IPS DF 6.9 (cell line): Measurements from ENCODE around the gene SLBP.

ENCODE experiments used
- DNase-seq: peaks from one replicate; pipeline ENCODE4 v3.0.0-alpha.2; 2013; ENCODE audit warnings: low read depth, low spot score
- H3K27ac ChIP-seq: one replicate; pipeline ENCODE4 v1.5.1; 2013; ENCODE audit warnings: low read length, control low read depth
- H3K27me3 ChIP-seq: 2 replicates; pipeline ENCODE4 v1.6.1; 2013; ENCODE audit warnings: mild to moderate bottlenecking, low read length; ENCODE audit not compliant: control insufficient read depth, insufficient read depth
- H3K36me3 ChIP-seq: 2 replicates; pipeline ENCODE4 v1.6.1; 2013; ENCODE audit warnings: low read length; ENCODE audit not compliant: control insufficient read depth, insufficient read depth
- H3K4me1 ChIP-seq: 2 replicates; pipeline ENCODE4 v1.6.1; 2013; ENCODE audit warnings: low read length; ENCODE audit not compliant: control insufficient read depth, insufficient read depth
- H3K4me3 ChIP-seq: 2 replicates; pipeline ENCODE4 v1.5.1; 2013; ENCODE audit warnings: mild to moderate bottlenecking, low read length
- H3K9me3 ChIP-seq: 2 replicates; pipeline ENCODE4 v1.6.1; 2013; ENCODE audit warnings: low read length, inconsistent platforms; ENCODE audit not compliant: control insufficient read depth, insufficient read depth
- WGBS: extraction: QIAGEN DNeasy Blood & Tissue Kit; methylation state at CpG from one replicate; pipeline ENCODE4 v1.1.7; 2013; ENCODE audit warnings: mixed read lengths, missing lambda C conversion rate; ENCODE audit not compliant: insufficient read length, insufficient coverage; 5-methylcytosine and 5-hydroxymethylcytosine counted together

Gene SLBP

GRCh38 chr4:1748465-1748995 lies 36.4 kb upstream of the SLBP start:
- H3K4me3 ChIP-seq: peak overlapping the region; percentile 9; the same call in 1 of the 2 replicates
- no peaks in the 10 kb centered on the region for H3K27me3 ChIP-seq
- no peak overlapping the region for H3K27ac ChIP-seq
- no peak for DNase-seq
- no peaks in the 10 kb centered on the region for H3K9me3 ChIP-seq
- H3K36me3 ChIP-seq: peaks cover 16% of the 10 kb centered on the region
- WGBS: no CpG with 5 or more reads among the region's 29 CpGs
- H3K4me1 ChIP-seq: peaks cover 15% of the 10 kb centered on the region

GRCh38 chr4:1747603-1747967 lies 35.5 kb upstream of the SLBP start:
- no peak for DNase-seq
- Histone ChIP-seq H3K36me3 (peaks cover 16% of the 10 kb centered on the region), H3K4me3 (no peak overlapping the region), H3K4me1 (peaks cover 13% of the 10 kb centered on the region), H3K27ac (no peak overlapping the region), H3K9me3 (no peaks in the 10 kb centered on the region), H3K27me3 (no peaks in the 10 kb centered on the region)
- WGBS: no CpG with 5 or more reads among the region's 16 CpGs

GRCh38 chr4:1746919-1747602 lies 34.9 kb upstream of the SLBP start:
- Histone ChIP-seq H3K27ac (no peak overlapping the region), H3K4me1 (peaks cover 9% of the 10 kb centered on the region), H3K4me3 (no peak overlapping the region), H3K9me3 (no peaks in the 10 kb centered on the region), H3K27me3 (no peaks in the 10 kb centered on the region), H3K36me3 (peaks cover 19% of the 10 kb centered on the region)
- DNase-seq: no peak
- no CpG with 5 or more reads among the region's 33 CpGs for WGBS

GRCh38 chr4:1746265-1746691 lies 34.2 kb upstream of the SLBP start:
- peak; percentile 68 for DNase-seq
- WGBS: no CpG with 5 or more reads among the region's 17 CpGs
- H3K4me3 ChIP-seq: no peak overlapping the region
- H3K27ac ChIP-seq: no peak overlapping the region
- no peaks in the 10 kb centered on the region for H3K27me3 ChIP-seq
- H3K9me3 ChIP-seq: no peaks in the 10 kb centered on the region
- peaks cover 26% of the 10 kb centered on the region for H3K36me3 ChIP-seq
- H3K4me1 ChIP-seq: peaks cover 7% of the 10 kb centered on the region; the same call in 1 of the 2 replicates

GRCh38 chr4:1745697-1746096 lies 33.6 kb upstream of the SLBP start:
- no peak overlapping the region for H3K4me3 ChIP-seq
- peaks cover 7% of the 10 kb centered on the region; the same call in 1 of the 2 replicates for H3K4me1 ChIP-seq
- no CpG with 5 or more reads among the region's 12 CpGs for WGBS
- no peaks in the 10 kb centered on the region for H3K27me3 ChIP-seq
- H3K27ac ChIP-seq: no peak overlapping the region
- H3K9me3 ChIP-seq: no peaks in the 10 kb centered on the region
- H3K36me3 ChIP-seq: peaks cover 32% of the 10 kb centered on the region
- DNase-seq: no peak

GRCh38 chr4:1745165-1745564 lies 33.0 kb upstream of the SLBP start:
- no CpG with 5 or more reads among the region's 13 CpGs for WGBS

GRCh38 chr4:1744552-1744951 lies 32.4 kb upstream of the SLBP start:
- WGBS: no CpG with 5 or more reads among the region's 14 CpGs
- Histone ChIP-seq H3K9me3 (no peaks in the 10 kb centered on the region), H3K36me3 (peaks cover 43% of the 10 kb centered on the region)

More at GRCh38 chr4:1745165-1745564, 33.0 kb upstream of the SLBP start:
- no peak overlapping the region for H3K27ac ChIP-seq
- H3K4me3 ChIP-seq: no peak overlapping the region
- H3K9me3 ChIP-seq: no peaks in the 10 kb centered on the region
- peaks cover 38% of the 10 kb centered on the region for H3K36me3 ChIP-seq
- peaks cover 7% of the 10 kb centered on the region; the same call in 1 of the 2 replicates for H3K4me1 ChIP-seq
- DNase-seq: no peak
- H3K27me3 ChIP-seq: no peaks in the 10 kb centered on the region

GRCh38 chr4:1743975-1744374 lies 31.9 kb upstream of the SLBP start:
- H3K4me1 ChIP-seq: peaks cover 6% of the 10 kb centered on the region; the same call in 1 of the 2 replicates
- H3K27me3 ChIP-seq: no peaks in the 10 kb centered on the region
- peaks cover 46% of the 10 kb centered on the region for H3K36me3 ChIP-seq
- no CpG with 5 or more reads among the region's 6 CpGs for WGBS
- H3K9me3 ChIP-seq: no peaks in the 10 kb centered on the region
- no peak overlapping the region for H3K27ac ChIP-seq
- DNase-seq: no peak
- H3K4me3 ChIP-seq: no peak overlapping the region

More at GRCh38 chr4:1744552-1744951, 32.4 kb upstream of the SLBP start:
- Histone ChIP-seq H3K4me1 (peaks cover 7% of the 10 kb centered on the region; the same call in 1 of the 2 replicates), H3K4me3 (no peak overlapping the region), H3K27ac (no peak overlapping the region), H3K27me3 (no peaks in the 10 kb centered on the region)
- DNase-seq: no peak

GRCh38 chr4:1743551-1743950 lies 31.4 kb upstream of the SLBP start:
- Histone ChIP-seq H3K27me3 (no peaks in the 10 kb centered on the region), H3K36me3 (peaks cover 48% of the 10 kb centered on the region), H3K4me3 (no peak overlapping the region), H3K4me1 (peaks cover 5% of the 10 kb centered on the region; the same call in 1 of the 2 replicates), H3K27ac (no peak overlapping the region), H3K9me3 (no peaks in the 10 kb centered on the region)
- no CpG with 5 or more reads among the region's 12 CpGs for WGBS
- no peak for DNase-seq

- H3K9me3 ChIP-seq: peaks cover 4% of the 10 kb centered on the region; the same call in 1 of the 2 replicates
- H3K4me1 ChIP-seq: peaks cover 2% of the 10 kb centered on the region; the same call in 1 of the 2 replicates
- DNase-seq: no peak
- H3K36me3 ChIP-seq: peaks cover 71% of the 10 kb centered on the region
- H3K27me3 ChIP-seq: no peaks in the 10 kb centered on the region
- no CpG with 5 or more reads among the region's 17 CpGs for WGBS
- H3K4me3 ChIP-seq: no peak overlapping the region
- H3K27ac ChIP-seq: no peak overlapping the region
Measured at GRCh38 chr4:1741208-1741607, 29.1 kb upstream of the SLBP start.
